GM21619 (cell line): ENCODE results near the gene BZW2.

Experiments used
- ATAC-seq: cut with Tn5 transposase; IDR thresholded peaks from one replicate; pipeline ENCODE4 v1.9.1; 2021; ENCODE audit not compliant: unreplicated experiment

Gene BZW2

DNA sequence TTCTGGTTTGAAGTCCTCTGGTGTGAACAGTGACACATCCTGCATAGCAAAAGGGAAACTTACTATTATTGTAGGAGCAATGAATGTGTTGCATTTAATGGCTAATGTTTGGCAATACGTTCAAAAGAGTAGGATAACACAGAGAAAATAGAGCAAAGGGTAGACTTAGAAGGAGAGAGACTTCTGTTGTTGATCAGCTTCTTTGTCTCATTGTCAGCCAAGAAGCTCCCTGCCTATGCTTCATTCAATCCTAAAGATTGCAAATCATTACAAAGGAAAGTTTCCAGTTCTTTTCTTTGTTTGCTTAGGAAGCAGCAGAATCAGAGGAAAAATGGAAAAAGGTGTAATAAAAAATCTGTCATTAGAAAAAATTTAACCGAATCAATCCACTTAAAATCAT is 99.7 kb downstream of the BZW2 start:
- ATAC-seq: no peak

GRCh38 chr7:16747102-16747501 is 101.1 kb downstream of the BZW2 start:
- ATAC-seq: no peak

DNA sequence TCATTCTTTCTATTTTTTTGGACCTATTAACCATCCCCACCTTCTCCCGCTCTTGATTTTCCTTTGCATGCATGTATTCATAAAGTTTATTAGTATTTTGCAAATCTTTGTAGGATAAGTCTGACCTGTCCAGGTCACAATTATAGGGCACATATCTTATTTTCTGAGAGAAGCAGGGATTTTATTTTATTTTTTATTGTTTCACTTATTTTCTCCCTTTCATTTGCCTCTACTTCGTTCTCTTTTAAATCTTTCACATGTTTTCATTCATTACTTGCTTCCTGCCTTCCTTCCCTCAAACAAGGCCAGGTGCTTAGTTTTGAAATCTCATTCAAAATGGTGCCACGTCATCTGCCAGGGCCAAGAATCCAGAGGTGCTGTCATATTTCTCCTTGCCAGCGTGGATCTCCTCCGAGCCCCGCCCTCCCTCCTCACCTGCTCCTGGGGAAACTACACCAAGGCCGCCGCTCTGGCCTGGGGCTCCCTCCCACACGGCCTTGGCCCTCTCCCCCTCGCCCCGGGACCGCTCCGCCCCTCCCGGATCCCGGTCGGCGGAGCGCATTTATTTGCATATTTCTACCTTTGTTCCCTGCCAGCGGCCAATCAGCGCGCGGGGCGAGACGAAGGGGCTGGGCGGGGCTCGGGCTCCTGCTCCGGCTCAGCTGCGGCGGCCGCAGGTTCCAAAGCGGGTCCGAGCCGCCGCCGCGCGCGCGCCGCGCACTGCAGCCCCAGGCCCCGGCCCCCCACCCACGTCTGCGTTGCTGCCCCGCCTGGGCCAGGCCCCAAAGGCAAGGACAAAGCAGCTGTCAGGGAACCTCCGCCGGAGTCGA is 107.3 kb downstream of the BZW2 start, which contains the start of gene TSPAN13:
TSS of gene TSPAN13 (plus strand) at position 654 of the 830 bp plus-strand sequence. CDS start 213 bp downstream, outside the sequence.
- no peak for ATAC-seq

GRCh38 chr7:16753932-16754855 is 108.2 kb downstream of the BZW2 start:
- no peak for ATAC-seq

GRCh38 chr7:16754856-16755317 is 108.9 kb downstream of the BZW2 start:
- no peak for ATAC-seq

DNA sequence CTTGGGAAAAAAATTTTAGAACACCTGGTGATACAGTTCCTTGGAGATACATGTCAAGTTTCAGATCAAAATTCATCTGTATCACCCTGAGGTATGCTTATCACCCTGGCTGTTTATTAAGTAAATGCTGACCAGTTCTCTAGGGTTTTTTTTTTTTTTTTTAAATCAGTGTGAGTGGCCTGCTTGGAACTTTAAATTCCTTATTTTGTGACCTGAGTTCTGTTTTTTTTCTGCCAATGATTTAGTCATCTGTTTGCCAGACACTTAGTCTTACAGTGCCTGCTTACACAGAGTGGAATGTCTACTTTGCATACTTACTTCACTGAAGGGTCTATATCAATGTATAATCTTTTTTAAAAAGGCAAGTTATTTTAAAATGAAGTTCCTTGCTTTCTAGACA is 109.4 kb downstream of the BZW2 start:
- ATAC-seq: no peak
